H54 (cell line): ENCODE results near the gene TEKT1.

Experiments used
- DNase-seq: peaks from one replicate; pipeline ENCODE4 v3.0.0; 2011; ENCODE audit warnings: low spot score, mixed read lengths; ENCODE audit not compliant: insufficient read length
- FAIRE-seq: peaks from 3 replicates; lab custom pipeline; 2011; peaks lifted over from hg19 to GRCh38; lab: Jason Lieb, UNC
- POLR2A ChIP-seq: IDR thresholded peaks from 2 replicates; pipeline ENCODE4 v1.6.1; 2011; ENCODE audit warnings: low read depth, mild to moderate bottlenecking, low read length

TEKT1 gene

DNA sequence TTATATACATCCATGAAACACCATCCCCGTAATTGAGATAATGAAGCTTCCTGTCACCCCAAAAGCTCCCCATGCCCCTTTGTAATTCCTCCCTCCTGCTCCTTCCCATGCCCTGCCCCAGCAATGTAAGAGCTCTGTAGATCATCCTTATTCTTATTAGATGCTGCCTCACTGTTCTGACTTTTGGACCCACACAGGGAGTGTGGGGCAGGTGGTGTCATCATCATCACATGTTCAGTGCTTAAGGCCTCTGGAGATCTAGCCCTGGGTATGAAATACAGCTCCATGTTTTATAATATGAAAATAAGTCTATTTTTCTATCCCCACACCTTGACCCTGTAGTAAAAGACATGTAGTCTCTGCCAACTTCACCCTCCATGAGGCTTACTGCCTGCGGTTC, 73.8 kb downstream of the TEKT1 start:
- no peak for FAIRE-seq
- DNase-seq, result no peak
- TF ChIP-seq POLR2A, result no peak

DNA sequence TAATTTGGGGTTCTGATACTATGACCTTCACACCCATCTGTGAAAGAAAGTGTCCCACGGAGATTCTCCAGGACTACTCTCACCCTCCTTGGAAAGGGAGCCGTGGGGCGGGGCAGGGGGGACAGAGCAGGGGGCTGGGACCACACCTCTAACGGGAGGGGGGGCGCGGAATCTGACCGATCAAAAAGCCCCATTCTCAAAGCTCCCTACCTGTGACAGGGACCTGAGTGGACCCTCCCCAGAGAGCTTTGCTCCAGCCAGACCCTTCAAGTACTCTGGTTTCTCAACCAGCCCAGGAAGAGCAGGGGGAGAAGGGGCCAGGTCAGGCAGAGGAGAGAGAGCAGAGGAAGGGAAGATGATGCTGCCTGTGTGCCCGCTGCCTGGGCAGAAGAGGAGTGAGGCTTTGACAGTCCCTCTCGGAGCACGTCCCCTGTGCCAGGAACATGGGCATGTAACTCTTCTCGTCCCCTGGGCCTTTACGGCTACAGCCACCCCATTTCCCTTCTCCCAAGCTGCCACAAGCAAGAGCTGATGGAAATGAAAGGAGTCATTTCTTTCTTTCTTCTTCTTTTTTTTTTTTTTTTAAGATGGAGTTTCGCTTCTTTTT, 75.0 kb downstream of the TEKT1 start:
- no peak for TF ChIP-seq POLR2A
- DNase-seq (no peak), FAIRE-seq (no peak)

DNA sequence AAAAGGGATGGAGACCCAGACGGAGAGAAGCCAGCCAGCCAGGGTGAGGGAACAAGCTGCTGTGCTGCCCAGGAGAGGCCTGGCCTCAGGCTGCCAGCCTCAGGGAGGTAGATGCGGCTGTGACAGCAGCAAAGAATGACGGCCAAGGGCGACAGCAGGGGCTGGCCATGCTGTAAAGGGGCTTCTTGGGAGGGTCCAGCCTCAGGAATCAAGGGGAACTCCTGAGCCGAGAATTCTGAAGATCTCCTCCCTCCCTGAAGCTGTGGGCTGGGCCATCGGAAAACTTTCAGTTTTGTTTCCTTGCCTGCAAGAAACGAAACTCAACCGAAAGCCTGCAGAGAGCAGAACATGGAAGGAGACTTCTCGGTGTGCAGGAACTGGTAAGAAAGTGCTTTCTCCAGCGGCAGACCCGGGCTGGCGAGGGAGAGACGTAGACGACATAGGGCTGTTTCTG, 75.8 kb downstream of the TEKT1 start, which contains the start of gene XAF1:
XAF1 (plus strand) TSS at position 316 of the 454 bp plus-strand sequence; CDS start at position 349, 33 bp downstream.
- no peak for FAIRE-seq
- TF ChIP-seq POLR2A, result no peak
- no peak for DNase-seq

DNA sequence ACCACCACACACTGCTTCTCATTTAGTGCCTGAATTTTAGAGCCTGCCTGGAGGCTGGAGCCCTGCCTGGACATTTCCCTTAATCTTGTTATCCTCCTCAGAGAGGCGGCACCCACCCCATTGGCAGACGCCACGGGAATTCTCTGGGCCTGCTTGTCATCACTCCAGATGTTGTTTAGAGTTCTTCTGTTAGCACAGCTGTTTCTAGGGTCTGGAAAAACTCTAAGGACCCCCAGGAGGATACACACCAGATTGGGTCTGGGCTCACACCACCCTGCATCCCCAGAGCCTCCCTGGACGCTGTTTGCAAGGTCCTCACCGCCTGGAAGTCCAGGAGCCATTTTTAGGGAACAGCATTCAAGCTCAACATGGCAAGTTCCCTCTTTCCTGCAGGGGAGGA, 76.2 kb downstream of the TEKT1 start:
- FAIRE-seq (no peak), DNase-seq (no peak)
- TF ChIP-seq POLR2A, result no peak

DNA sequence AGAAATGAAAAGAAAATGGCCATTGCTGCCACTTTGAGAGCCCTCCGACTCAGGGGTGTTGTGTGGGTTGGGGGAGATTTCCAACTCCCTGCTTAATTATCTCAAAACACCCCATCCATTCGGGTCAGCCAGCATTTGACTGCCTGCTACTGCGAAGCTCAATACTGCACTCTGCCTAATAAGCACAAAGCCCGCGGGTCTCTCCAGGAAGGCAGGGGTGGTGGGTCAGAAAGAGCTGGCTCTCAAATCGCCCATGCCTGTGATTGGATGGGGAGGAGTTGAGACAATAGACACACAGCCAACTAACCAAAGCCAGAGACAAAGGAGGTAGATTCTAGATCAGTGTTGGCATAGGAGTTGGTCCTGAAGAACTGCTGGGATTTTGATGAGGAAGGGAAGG, 78.0 kb downstream of the TEKT1 start:
- no peak for DNase-seq
- TF ChIP-seq POLR2A, result no peak
- no peak for FAIRE-seq

DNA sequence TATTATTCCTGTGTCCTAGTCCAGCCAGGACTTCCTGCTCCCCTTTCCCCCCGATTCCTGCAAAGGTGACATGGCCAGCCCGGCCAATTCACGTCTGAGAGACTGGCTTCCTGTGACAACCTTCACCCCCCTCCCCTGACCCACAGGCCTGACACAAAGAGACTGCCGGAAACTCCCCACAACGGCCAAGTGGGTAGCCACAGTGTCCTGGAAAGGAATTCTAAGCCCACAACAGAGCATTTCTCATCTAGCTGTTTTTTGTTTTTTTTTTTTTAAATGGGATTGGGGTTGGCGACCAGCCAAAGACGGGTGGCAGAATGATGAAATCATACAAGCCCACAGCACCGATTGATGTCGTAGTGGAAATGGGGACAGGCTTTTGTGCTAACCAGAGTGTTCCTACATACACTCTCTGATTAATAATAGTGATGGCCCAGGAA, 78.5 kb downstream of the TEKT1 start:
- peak; percentile 56 for DNase-seq
- no peak for TF ChIP-seq POLR2A
- peak; percentile 43 for FAIRE-seq

DNA sequence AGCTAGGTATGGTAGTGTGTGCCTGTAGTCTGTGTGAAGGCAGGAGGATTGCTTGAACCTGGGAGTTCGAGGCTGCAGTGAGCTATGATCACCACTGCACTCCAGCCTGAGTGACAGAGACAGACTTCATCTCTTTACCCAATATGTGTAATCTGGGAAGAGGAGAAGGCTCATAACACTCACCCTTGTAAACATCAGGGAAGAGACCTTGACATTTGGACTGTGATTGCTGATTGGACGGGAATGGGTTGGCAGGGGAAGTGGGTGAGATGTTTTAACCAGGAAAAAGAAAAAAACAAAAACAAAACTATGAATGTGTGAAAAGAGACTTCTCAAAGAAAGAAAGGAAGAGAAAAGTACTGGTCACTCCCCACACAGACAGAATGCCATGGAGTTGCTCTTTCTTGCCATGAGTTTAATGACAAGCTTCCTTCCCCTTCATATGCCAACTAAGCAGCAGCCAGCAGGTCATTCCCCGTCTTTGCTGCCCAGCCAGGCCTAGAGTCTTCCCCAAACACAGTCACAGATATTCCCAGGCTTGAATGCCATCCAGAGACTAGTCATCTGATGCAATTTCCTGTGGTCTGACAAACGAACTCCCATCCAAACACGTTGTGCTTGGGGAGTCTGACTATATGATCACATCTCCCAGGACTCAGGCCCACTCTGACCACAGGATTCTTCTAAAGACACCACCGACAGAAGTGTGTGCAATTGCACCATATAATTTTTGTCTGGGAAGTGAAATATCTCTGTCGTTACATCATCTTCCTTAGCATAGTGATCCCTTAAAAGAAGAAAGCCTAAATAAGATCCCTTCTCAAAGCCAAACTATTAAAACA, 79.2 kb downstream of the TEKT1 start:
- peak; percentile 95 for FAIRE-seq
- DNase-seq, result peak; percentile 78
- no peak for TF ChIP-seq POLR2A

DNA sequence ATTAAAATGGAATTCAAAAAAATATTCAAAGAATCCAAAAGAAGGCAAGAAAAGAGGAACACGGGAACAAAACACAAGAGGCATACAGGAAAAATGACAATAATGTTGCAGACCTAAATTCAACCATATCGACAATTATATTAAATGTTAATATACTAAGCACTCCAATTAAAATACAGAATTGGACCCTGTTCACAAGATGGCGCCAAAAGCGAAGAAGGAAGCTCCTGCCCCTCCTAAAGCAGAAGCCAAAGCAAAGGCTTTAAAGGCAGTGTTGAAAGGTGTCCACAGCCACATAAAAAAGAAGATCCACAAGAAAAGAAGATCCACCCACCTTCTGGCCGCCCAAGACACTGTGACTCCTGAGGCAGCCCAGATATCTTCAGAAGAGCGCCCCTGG, 82.0 kb downstream of the TEKT1 start:
- DNase-seq, result no peak

DNA sequence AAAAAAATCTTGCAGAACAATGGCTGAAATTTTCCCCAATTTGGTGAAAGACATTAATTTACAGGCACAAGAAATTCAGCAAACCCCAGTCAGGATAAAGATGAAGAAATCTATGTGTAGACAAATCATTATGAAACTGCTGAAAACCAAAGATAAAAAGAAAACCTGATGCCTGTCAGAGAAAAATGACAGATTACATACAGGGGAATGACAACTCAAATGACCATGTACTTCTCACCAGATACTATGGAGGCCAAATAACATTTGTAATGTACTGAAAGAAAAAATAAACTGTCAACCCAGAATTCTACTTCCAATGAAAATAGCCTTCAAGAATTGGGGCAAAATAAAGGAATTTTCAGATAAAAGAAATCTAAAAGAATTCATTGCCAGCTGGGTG, 82.9 kb downstream of the TEKT1 start:
- TF ChIP-seq POLR2A, result no peak
- FAIRE-seq (no peak), DNase-seq (no peak)

More for the DNA sequence above, 82.0 kb downstream of the TEKT1 start:
- no peak for TF ChIP-seq POLR2A
- no peak for FAIRE-seq
